SU-DHL-6 (cell line): ENCODE data around the gene PHAF1.

Experiments used
- H2AFZ ChIP-seq: fragments of 200-600 bp; sonication (generic); 2 replicates; pipeline ENCODE4 v1.6.1; 2014; ENCODE audit warnings: low read depth, mild to moderate bottlenecking, moderate library complexity, mixed read lengths, antibody characterized with exemption, low read length; ENCODE audit not compliant: severe bottlenecking
- H3F3A ChIP-seq: fragments of 200-600 bp; shearing (Covaris generic); 2 replicates; pipeline ENCODE4 v1.6.0; 2016; ENCODE audit warnings: antibody characterized with exemption, mild to moderate bottlenecking; ENCODE audit not compliant: insufficient read depth
- H3K27ac ChIP-seq: fragments of 200-600 bp; sonication (generic); 2 replicates; pipeline ENCODE4 v1.5.1; 2016; ENCODE audit warnings: low read depth, mild to moderate bottlenecking, low read length, moderate library complexity, mixed read lengths
- H3K27me3 ChIP-seq: fragments of 200-600 bp; sonication (generic), shearing (Covaris generic); 2 replicates; pipeline ENCODE4 v1.6.0; 2014; ENCODE audit warnings: mild to moderate bottlenecking, low read length
- H3K36me3 ChIP-seq: fragments of 200-600 bp; sonication (generic); 2 replicates; pipeline ENCODE4 v1.6.1; 2014; ENCODE audit warnings: mild to moderate bottlenecking, low read length, mixed read lengths
- H3K4me2 ChIP-seq: fragments of 300-600, 200-600 bp; shearing (Covaris generic), sonication (generic); 2 replicates; pipeline ENCODE4 v1.6.0; 2014; ENCODE audit warnings: low read length, low read depth, mild to moderate bottlenecking; ENCODE audit not compliant: poor library complexity, severe bottlenecking
- H3K4me3 ChIP-seq: fragments of 200-600 bp; sonication (generic); 2 replicates; pipeline ENCODE4 v1.5.1; 2014; ENCODE audit warnings: antibody characterized with exemption, low read length, mild to moderate bottlenecking, mixed read lengths; ENCODE audit not compliant: insufficient read depth, poor library complexity, severe bottlenecking
- H3K79me2 ChIP-seq: fragments of 200-600 bp; sonication (generic); 2 replicates; pipeline ENCODE4 v1.6.1; 2014; ENCODE audit warnings: mild to moderate bottlenecking, low read length, moderate library complexity; ENCODE audit not compliant: insufficient read depth
- H3K9ac ChIP-seq: fragments of 200-600 bp; sonication (generic); 2 replicates; pipeline ENCODE4 v1.7.0; 2014; ENCODE audit warnings: mild to moderate bottlenecking, low read length
- H3K9me2 ChIP-seq: fragments of 200-600 bp; sonication (generic); replicated peaks from 2 replicates; pipeline ENCODE4 v1.6.1; 2014; ENCODE audit warnings: low read length; ENCODE audit not compliant: insufficient read depth
- H3K9me3 ChIP-seq: fragments of 200-600 bp; sonication (generic); 2 replicates; pipeline ENCODE4 v1.6.1; 2014; ENCODE audit warnings: low read length, mixed read lengths; ENCODE audit not compliant: insufficient read depth
- H4K20me1 ChIP-seq: fragments of 200-600 bp; sonication (generic); 2 replicates; pipeline ENCODE4 v1.6.1; 2014; ENCODE audit warnings: low read depth, mild to moderate bottlenecking, antibody characterized with exemption, low read length, moderate library complexity, mixed read lengths
- CTCF ChIP-seq: fragments of 200-600 bp; sonication (generic); IDR thresholded peaks from one replicate; pipeline ENCODE4 v1.5.1; 2017; ENCODE audit warnings: antibody characterized with exemption, mild to moderate bottlenecking, low read length, moderate library complexity; ENCODE audit not compliant: insufficient read depth, poor library complexity, severe bottlenecking
- EZH2phosphoT487 ChIP-seq: fragments of 200-600 bp; sonication (generic), shearing (Covaris generic); conservative IDR thresholded peaks from 2 replicates; pipeline ENCODE4 v1.6.1; 2018; ENCODE audit warnings: mild to moderate bottlenecking, antibody characterized with exemption, low read length, moderate library complexity, mixed read lengths

The PHAF1 gene

GRCh38 chr16:67108931-67109406, 772 bp upstream of the PHAF1 start:
- Histone ChIP-seq H3K27ac (no peak overlapping the region), H3K4me3 (peak overlapping the region; percentile 70), H3F3A (peaks cover 12% of the 10 kb centered on the region; the same call in 1 of the 2 replicates), H3K9me2 (no peaks in the 10 kb centered on the region), H3K9ac (peak overlapping the region; percentile 79), H4K20me1 (no peaks in the 10 kb centered on the region), H2AFZ (peak overlapping the region; percentile 82), H3K79me2 (peaks cover 28% of the 10 kb centered on the region), H3K27me3 (no peaks in the 10 kb centered on the region), H3K9me3 (no peaks in the 10 kb centered on the region), H3K36me3 (no peaks in the 10 kb centered on the region), H3K4me2 (peak overlapping the region; percentile 67)
- TF ChIP-seq EZH2phosphoT487 (no peak), CTCF (no peak)

GRCh38 chr16:67111951-67112444, 2.3 kb downstream of the PHAF1 start:
- Histone ChIP-seq H3K9me3 (no peaks in the 10 kb centered on the region), H2AFZ (no peak overlapping the region), H3K27ac (no peak overlapping the region), H3K27me3 (no peaks in the 10 kb centered on the region), H3K4me2 (no peak overlapping the region), H3F3A (0 out of 2 replicates have a peak, but pooled peaks cover 5% of the 10 kb centered on the region), H3K79me2 (peaks cover 44% of the 10 kb centered on the region), H3K9ac (no peak overlapping the region), H3K9me2 (no peaks in the 10 kb centered on the region), H3K4me3 (no peak overlapping the region), H4K20me1 (no peaks in the 10 kb centered on the region), H3K36me3 (no peaks in the 10 kb centered on the region)
- TF ChIP-seq CTCF: no peak
- no peak for TF ChIP-seq EZH2phosphoT487

- H3K4me2 ChIP-seq: no peak overlapping the region
- H4K20me1 ChIP-seq: no peaks in the 10 kb centered on the region
- H3K79me2 ChIP-seq: peaks cover 48% of the 10 kb centered on the region
- no peak overlapping the region for H3K9ac ChIP-seq
- H3K36me3 ChIP-seq: no peaks in the 10 kb centered on the region
- no peak overlapping the region for H3K4me3 ChIP-seq
- H3K9me3 ChIP-seq: no peaks in the 10 kb centered on the region
- H2AFZ ChIP-seq: no peak overlapping the region
- no peaks in the 10 kb centered on the region for H3K27me3 ChIP-seq
- no peak for TF ChIP-seq EZH2phosphoT487
- 0 out of 2 replicates have a peak, but pooled peaks cover 5% of the 10 kb centered on the region for H3F3A ChIP-seq
- no peak overlapping the region for H3K27ac ChIP-seq
- H3K9me2 ChIP-seq: no peaks in the 10 kb centered on the region
Observed at GRCh38 chr16:67112591-67113399, 3.1 kb downstream of the PHAF1 start.

GRCh38 chr16:67114793-67115192, 5.1 kb downstream of the PHAF1 start:
- H3K9ac ChIP-seq: no peak overlapping the region
- H3K27me3 ChIP-seq: no peaks in the 10 kb centered on the region
- H3K9me3 ChIP-seq: no peaks in the 10 kb centered on the region
- no peaks in the 10 kb centered on the region for H3K36me3 ChIP-seq
- H4K20me1 ChIP-seq: no peaks in the 10 kb centered on the region
- H3F3A ChIP-seq: 0 out of 2 replicates have a peak, but pooled peaks cover 4% of the 10 kb centered on the region
- H3K4me3 ChIP-seq: no peak overlapping the region
- no peaks in the 10 kb centered on the region for H3K9me2 ChIP-seq
- H3K27ac ChIP-seq: no peak overlapping the region
- peaks cover 49% of the 10 kb centered on the region for H3K79me2 ChIP-seq
- H2AFZ ChIP-seq: no peak overlapping the region
- no peak for TF ChIP-seq EZH2phosphoT487
- no peak for TF ChIP-seq CTCF
- H3K4me2 ChIP-seq: no peak overlapping the region
